Activated naive CD8-positive, alpha-beta T cell (primary cell): Measurements from ENCODE around the gene ABO.
A peak's percentile ranks its signal among the peaks of the same experiment; 100 is the strongest.
"Not testable (repeated sequence)": the region's sequence is repeated elsewhere in the genome, so short reads cannot be mapped to it uniquely, and the experiment has no call there.

Source experiments
- H3K27ac Mint-ChIP-seq: one replicate; pipeline ENCODE4 v1.8.0; 2021; ENCODE audit warnings: mixed read lengths
- H3K27me3 Mint-ChIP-seq: one replicate; pipeline ENCODE4 v1.8.0; 2021; ENCODE audit warnings: mixed read lengths
- H3K36me3 Mint-ChIP-seq: one replicate; pipeline ENCODE4 v1.8.0; 2021; ENCODE audit warnings: mixed read lengths
- H3K4me1 Mint-ChIP-seq: one replicate; pipeline ENCODE4 v1.8.0; 2021; ENCODE audit warnings: low read depth, mixed read lengths
- H3K4me3 Mint-ChIP-seq: one replicate; pipeline ENCODE4 v1.8.0; 2021; ENCODE audit warnings: mild to moderate bottlenecking, mixed read lengths
- H3K9me3 Mint-ChIP-seq: one replicate; pipeline ENCODE4 v1.8.0; 2021; ENCODE audit warnings: low read depth, mixed read lengths

ABO gene

DNA sequence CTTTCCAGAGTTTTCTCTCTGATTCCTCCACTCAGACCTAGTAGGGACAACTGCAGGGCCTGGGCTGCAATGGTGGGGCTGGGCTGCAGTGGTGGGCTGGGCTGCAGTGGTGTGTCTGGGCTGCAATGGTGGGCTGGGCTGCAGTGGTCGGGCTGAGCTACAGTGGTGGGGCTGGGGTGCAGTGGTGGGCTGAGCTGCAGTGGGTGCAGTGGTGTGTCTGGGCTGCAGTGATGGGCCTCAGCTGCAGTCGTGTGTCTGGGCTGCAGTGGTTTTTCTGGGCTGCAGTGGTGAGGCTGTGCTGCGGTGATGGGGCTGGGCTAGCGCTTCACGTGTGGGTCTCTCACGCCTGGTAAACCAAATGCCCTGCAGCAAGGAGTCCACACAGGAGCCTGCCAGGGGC, 27.4 kb downstream of the ABO start:
- Mint-ChIP-seq H3K27ac (no peak overlapping the region), H3K36me3 (no peaks in the 10 kb centered on the region), H3K4me3 (no peak overlapping the region), H3K27me3 (peaks cover 6% of the 10 kb centered on the region), H3K4me1 (no peaks in the 10 kb centered on the region), H3K9me3 (no peaks in the 10 kb centered on the region)

DNA sequence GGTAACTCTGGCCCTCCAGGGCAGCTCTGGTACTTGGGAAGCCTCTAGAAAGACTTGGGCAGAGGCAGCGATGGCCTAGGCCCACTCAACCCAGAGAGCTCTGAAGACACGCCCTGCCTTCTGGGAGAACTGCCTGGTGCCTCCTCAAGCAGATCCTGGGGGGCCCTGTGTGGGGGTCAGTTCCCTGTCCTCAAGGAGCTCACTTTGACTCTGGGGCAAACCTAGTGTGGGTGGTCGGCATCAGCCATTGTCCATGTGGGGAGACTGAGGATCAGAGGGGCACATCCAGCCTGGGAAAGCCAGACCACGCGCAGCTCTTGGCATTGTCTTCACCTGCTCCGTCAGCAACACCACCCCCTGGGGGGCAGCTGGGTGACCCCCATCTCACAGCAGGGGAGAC, 28.0 kb downstream of the ABO start:
- Mint-ChIP-seq H3K27ac (no peak overlapping the region), H3K27me3 (peaks cover 8% of the 10 kb centered on the region), H3K9me3 (no peaks in the 10 kb centered on the region), H3K4me1 (no peaks in the 10 kb centered on the region), H3K36me3 (no peaks in the 10 kb centered on the region), H3K4me3 (no peak overlapping the region)

DNA sequence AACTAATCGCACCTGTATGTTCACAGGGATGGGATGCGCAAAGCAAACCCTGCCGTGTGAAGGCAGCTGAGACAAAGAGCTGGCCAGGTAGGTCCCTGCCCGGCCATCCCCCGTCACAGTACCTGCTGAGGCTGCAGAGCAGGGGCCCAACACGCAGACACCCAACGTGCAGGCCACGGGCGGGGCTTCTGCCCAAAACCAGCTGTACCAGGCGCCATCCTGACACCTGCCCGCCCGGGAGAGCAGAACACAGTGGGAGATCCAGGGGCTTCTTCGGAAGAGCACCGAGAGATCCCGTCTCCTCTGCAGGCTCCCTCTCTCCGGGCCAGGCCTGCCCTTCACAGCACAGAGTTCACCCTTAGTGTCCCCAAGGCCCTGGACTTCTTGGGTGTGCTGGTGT, 28.4 kb downstream of the ABO start:
- H3K27ac Mint-ChIP-seq, result no peak overlapping the region
- H3K36me3 Mint-ChIP-seq, result no peaks in the 10 kb centered on the region
- no peaks in the 10 kb centered on the region for H3K9me3 Mint-ChIP-seq
- H3K4me1 Mint-ChIP-seq, result no peaks in the 10 kb centered on the region
- peaks cover 9% of the 10 kb centered on the region for H3K27me3 Mint-ChIP-seq
- H3K4me3 Mint-ChIP-seq, result no peak overlapping the region

DNA sequence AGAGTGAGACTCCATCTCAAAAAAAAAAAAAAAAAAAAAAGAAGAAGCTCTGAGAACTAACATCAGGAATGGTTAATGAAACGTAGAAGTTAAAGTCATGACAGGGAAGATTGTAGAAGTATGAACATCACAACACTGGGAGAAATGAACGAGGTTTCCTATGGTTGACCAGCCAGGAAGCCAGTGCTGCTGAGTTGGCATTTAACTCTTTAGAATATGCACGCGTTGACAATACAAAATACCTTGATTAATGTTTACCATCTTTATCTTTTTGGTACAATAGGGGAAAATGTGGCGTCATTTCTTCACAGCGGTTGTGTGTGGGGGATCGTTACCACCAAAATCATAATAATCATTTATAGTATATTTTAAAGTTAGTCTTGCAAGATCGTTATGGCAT, 32.0 kb downstream of the ABO start:
- H3K4me1 Mint-ChIP-seq, result peaks cover 8% of the 10 kb centered on the region
- H3K27me3 Mint-ChIP-seq, result peaks cover 9% of the 10 kb centered on the region
- H3K27ac Mint-ChIP-seq, result no peak overlapping the region
- no peak overlapping the region for H3K4me3 Mint-ChIP-seq
- no peaks in the 10 kb centered on the region for H3K9me3 Mint-ChIP-seq
- H3K36me3 Mint-ChIP-seq, result no peaks in the 10 kb centered on the region

DNA sequence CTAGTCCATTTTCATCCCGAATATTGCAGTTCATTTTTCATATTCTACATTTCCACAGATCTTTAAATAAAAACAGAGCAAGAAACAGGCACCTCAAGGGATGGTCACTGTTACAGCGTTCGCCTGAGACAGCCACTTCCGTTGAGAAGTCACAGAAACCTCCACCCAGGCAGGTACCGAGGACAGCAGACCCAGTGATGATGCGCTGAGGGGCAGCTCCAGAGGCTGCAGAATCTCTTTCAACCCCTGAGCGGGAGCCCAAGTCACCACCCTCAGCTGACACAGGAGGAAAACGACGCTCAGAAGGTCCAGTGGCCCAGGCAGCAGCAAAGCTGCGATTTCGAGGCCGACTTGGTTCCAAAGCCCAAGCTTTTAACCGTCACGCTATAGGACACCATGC, 32.8 kb downstream of the ABO start:
- Mint-ChIP-seq H3K27ac (no peak overlapping the region), H3K4me1 (peaks cover 10% of the 10 kb centered on the region), H3K27me3 (peaks cover 9% of the 10 kb centered on the region), H3K4me3 (no peak overlapping the region), H3K9me3 (no peaks in the 10 kb centered on the region), H3K36me3 (no peaks in the 10 kb centered on the region)

DNA sequence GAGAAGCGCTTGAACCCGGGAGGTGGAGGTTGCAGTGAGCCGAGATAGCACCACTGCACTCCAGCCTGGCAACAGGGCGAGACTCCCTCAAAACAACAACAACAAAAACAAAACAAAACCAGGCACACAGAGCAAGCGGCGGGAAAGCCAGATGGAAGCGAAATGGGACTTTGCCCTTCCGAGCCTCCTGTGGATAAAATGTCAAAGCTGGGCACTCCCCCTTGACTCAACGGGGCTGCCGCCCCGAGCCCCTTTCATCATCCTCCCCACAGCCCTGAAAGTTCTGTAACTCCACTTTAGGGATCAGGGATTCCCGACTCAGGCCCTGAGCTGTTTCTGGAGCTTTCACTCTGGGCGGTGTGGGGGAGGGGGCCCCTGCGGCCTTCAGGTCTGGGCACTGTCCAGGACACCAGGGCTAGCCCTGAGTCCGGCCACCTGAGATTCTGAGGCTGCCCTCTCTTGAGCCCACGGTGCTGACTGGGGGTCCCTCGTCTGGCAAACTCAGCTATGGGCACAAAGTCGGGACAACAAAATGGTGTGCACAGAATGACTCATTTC, 35.4 kb downstream of the ABO start:
- Mint-ChIP-seq H3K4me3 (no peak overlapping the region), H3K4me1 (peaks cover 10% of the 10 kb centered on the region), H3K36me3 (no peaks in the 10 kb centered on the region), H3K27ac (no peak overlapping the region), H3K9me3 (no peaks in the 10 kb centered on the region), H3K27me3 (peaks cover 9% of the 10 kb centered on the region)

DNA sequence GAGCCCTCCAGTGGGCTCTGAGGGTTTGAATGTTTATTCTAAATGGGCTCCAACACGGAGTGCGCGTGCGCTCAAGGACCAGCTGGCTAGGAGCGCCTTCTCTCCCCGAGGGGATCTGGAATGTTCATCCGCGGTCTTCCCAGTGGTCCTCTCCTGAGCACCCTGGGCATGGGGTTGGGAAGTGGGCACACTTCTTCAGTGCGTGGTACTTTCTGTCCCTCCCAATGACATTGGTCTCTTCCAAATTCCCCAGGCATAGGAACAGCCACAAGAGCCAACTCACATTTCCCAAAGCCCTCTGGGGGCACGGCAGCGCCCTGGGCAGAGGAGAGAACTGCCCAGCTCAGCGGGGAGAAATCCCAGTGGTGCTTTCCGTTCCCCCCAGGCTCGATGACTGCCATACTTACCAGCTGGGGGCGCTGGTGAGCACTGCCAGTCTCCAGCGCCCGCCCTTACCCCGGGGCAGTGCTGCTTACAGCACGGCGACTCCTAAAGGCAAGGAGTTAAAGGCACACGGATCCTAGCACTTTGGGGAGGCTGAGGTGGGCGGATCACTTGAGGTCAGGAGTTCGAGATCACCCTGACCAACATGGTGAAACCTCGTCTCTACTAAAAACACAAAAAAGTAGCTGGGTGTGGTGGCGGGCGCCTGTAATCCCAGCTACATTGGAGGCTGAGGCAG, 36.0 kb downstream of the ABO start:
- Mint-ChIP-seq H3K27me3 (peaks cover 9% of the 10 kb centered on the region), H3K4me1 (peaks cover 10% of the 10 kb centered on the region), H3K36me3 (no peaks in the 10 kb centered on the region), H3K4me3 (peak overlapping the region; percentile 76), H3K9me3 (no peaks in the 10 kb centered on the region), H3K27ac (no peak overlapping the region)

DNA sequence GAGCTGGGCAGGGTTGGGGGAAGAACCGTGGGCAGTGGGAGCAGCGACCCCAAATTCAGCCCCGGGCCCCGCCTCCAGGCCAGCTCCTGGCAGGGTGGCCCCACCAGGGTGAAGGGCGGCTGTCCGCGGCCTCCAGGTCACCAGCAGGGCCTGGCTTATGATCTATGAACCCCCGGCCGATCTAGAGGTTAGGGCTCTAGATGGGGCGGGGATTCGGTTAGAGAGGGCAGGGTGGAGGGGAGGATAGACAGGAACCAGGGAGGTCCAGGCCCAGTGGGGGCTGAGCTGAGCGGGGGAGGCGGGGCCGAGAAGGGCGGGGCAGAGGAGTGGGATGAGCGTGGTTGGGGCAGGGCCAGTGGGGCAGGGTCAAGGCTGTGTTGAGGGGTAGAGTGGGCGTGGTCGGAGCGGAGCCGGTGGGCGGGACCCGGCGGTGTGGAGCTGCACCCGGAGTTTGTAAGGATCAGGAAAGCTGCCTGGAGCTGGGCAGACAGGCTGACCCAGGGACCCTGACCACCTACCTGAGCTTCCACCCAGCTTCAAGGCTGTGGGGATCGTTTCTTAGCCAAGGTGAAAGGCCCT, 36.6 kb downstream of the ABO start:
- Mint-ChIP-seq H3K27me3 (peaks cover 5% of the 10 kb centered on the region), H3K36me3 (no peaks in the 10 kb centered on the region), H3K9me3 (no peaks in the 10 kb centered on the region), H3K4me3 (peak overlapping the region; percentile 76), H3K27ac (no peak overlapping the region), H3K4me1 (peaks cover 10% of the 10 kb centered on the region)

DNA sequence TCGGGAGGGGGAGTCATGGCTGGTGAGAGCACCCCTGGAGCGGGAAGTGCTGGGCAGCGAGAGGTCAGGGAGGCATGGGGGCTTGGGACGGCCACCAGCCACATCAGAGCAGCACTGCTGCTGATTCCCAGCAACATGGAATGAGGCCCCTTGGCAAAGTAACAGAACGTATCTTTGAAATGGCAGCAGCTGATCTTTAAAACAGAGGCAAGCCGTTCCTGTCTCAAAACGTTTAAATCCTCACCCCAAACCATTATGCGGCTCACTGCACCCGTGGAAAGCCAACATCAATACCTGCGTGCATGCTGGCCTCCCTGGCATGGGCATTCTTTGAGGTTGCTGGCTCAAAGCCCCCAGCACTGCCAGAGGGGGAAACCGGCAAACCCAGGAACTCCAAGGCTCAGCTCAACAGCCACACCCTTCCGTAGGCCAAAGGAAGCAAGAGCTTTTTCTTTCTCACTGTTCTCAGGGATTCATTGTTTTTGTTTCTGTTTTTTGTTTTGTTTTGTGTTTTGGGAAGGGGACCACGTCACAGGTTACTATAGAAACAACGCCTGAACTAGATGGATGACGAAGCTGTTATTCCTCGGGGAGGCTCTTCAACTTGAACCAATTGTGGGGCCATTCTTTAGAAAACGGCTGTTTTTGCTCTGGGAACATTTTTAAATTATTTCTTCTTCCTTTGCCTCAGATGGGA, 37.8 kb downstream of the ABO start:
- H3K36me3 Mint-ChIP-seq, result no peaks in the 10 kb centered on the region
- H3K9me3 Mint-ChIP-seq, result no peaks in the 10 kb centered on the region
- H3K4me1 Mint-ChIP-seq, result peaks cover 10% of the 10 kb centered on the region
- no peak overlapping the region for H3K4me3 Mint-ChIP-seq
- H3K27ac Mint-ChIP-seq, result no peak overlapping the region
- peaks cover 2% of the 10 kb centered on the region for H3K27me3 Mint-ChIP-seq

DNA sequence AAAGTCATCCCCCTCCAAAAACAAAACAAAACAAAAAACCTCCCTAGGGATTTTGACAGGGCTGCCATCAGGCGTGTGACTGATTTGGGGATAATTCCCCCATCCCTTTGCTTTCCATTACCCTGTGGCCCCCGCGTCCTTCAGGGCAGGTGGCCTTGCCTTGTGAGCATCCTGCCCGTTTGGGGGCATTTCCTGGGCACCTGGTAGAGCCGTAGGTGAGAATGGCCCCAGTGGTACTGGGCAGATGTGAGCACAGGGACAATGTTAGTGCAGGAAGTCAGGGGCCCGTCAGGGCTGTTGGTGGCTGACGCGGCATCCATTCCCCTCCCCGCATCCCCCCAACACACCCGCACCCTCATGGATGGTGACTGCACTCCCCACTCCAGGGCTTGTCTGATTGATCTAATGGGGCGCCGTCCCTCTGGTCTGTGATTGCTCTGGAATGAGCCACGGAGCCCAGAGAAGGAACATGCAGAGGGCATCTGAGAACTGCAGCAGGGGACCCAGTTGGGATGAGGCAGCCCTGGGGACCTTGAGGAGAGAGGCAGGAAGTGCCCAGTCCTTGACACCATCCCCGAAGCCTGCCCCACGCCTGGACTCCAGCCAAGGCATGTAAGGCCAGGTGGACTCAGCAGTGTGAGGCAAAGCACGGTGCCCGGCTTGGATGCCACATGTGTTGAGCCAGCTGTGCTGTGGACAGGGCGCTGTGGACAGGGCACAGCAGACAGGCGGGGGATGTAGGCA, 38.5 kb downstream of the ABO start:
- H3K27me3 Mint-ChIP-seq, result not testable (repeated sequence)

DNA sequence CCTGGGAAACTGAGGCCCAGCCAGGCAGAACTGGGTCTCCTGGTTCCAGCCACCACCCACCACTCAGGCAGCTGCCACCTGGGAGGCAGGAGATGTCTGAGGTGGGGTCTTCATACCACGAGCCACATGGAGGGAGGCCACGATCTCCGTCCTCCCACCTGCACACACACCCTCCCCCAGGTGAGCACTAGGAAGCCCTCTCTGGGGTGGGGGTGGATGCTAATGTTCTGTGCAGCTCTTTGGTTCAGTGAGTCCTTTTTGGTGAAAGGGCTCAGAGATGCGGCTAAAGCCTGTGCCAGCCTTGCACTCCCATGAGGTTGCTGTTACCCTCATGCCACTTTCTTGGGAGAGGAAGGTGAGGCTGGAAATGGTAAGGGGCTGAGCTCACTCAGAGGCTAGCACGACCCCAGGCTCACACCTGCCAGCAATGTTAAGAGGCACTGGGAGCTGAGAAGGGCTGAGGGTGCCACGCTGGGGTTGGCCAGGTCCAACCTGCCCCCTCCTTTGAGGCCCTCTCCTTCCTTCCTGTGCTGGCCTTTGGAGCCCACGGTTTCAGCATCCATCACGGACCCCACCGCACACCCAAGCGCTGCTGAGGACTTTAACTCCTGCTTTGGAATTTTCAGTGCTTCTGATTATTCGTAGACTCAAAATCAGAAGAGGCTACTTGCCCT, 39.3 kb downstream of the ABO start:
- H3K9me3 Mint-ChIP-seq, result no peaks in the 10 kb centered on the region
- peaks cover 10% of the 10 kb centered on the region for H3K4me1 Mint-ChIP-seq
- no peak overlapping the region for H3K4me3 Mint-ChIP-seq
- no peaks in the 10 kb centered on the region for H3K27me3 Mint-ChIP-seq
- H3K36me3 Mint-ChIP-seq, result no peaks in the 10 kb centered on the region
- H3K27ac Mint-ChIP-seq, result no peak overlapping the region

More for the DNA sequence above, 38.5 kb downstream of the ABO start:
- not testable (repeated sequence) for H3K4me3 Mint-ChIP-seq, H3K27ac Mint-ChIP-seq, H3K9me3 Mint-ChIP-seq, H3K36me3 Mint-ChIP-seq, H3K4me1 Mint-ChIP-seq

DNA sequence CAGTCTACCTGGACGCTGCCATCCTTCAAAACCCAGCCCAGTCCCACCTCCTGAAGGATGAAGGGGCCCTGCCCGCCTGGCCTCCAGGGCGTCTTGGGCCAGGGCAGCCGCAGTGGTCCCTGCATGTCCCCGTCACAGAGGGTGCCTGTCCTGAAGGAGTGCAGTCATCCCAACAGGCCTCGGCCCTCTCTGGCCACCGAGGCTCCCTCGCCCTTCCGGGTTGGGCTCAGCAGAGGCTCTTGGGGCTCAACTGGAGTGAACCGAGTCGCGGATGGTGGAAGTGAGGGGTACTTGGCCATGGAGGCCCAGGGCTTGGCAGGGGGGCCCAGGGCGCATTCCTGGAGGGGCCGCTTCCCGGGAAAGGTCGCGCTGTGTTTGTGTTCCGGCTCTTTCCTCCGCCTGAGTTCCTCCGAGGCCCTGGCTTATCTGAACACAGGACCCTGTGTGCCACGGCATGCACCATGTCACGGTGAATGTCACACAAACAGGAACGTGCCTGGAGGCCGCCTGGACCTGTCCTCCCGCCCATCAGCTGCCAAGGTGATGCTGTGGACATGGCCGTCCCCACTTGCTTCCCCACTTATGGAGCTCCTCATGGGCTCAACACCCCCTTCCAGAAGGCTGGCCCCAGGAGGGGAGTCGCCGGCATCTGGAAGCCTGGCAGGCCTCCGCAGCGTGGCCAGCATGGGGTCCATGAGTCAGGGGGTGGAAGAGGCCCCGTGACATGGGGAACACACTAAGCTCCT, 40.3 kb downstream of the ABO start:
- Mint-ChIP-seq H3K27me3 (no peaks in the 10 kb centered on the region), H3K4me3 (no peak overlapping the region), H3K27ac (no peak overlapping the region), H3K36me3 (no peaks in the 10 kb centered on the region), H3K9me3 (no peaks in the 10 kb centered on the region), H3K4me1 (peaks cover 10% of the 10 kb centered on the region)

DNA sequence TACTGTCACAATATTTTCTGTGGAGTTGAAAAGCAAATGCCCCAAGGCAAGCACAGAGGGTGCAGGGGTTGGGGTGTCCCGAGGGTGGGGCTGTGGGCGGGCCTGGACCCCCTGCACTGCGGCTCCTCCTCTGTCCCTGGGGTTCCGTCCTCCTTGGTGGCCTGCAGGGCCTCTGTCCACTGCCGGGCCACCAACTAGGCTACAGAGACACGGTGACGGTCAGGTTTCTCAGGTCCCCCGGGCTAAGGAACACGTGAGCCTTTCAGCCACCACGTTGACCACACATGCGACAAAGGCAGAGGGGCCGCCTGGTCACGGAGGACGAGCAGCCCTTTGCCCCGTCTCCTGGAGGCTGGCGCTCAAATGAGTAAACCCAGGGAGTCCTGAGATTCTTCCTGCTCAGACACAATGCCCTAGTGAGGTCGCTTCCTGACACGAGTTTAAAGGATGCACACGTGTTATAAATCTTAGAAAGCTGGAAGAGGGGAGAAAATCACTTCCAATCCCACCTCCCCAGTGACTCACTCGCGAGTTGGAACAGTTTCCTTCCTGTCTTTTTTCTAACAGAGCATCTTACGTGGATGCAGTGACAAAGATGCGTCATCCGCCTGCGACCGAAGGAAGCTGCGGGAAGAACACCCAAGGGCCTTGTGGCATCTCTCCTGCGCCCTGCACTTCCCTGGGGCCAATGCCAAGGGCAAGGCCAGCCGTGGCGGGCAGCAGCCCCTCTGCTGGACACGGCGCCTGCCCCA, 41.1 kb downstream of the ABO start:
- H3K36me3 Mint-ChIP-seq, result no peaks in the 10 kb centered on the region
- no peaks in the 10 kb centered on the region for H3K9me3 Mint-ChIP-seq
- H3K27me3 Mint-ChIP-seq, result no peaks in the 10 kb centered on the region
- no peak overlapping the region for H3K27ac Mint-ChIP-seq
- no peak overlapping the region for H3K4me3 Mint-ChIP-seq
- H3K4me1 Mint-ChIP-seq, result peaks cover 6% of the 10 kb centered on the region
